ENCODE data around the gene CISH.

- no peak for TF ChIP-seq YY1 (IDR thresholded peaks at IDR 0.05; ENCODE audit: insufficient read depth, insufficient read length)
- TF ChIP-seq ZNF274 (IDR thresholded peaks at IDR 0.05; ENCODE audit: low read depth, low read length), result no peak
Observed at GRCh38 chr3:50612234-50612882, 784 bp upstream of the CISH start.
